Progenitor cell of endocrine pancreas (in vitro differentiated cells): ENCODE data around the gene BBS4. TPM values are rescaled to one million over a fixed set of nuclear protein-coding genes. Genes with fewer than 3 reads are reported as not detected.
"Not testable (repeated sequence)": the region's sequence is repeated elsewhere in the genome, so short reads cannot be mapped to it uniquely, and the experiment has no call there.

Source experiments
- DNase-seq: peaks from one replicate; pipeline ENCODE4 v3.0.0; 2021; ENCODE audit warnings: low spot score; ENCODE audit not compliant: unreplicated experiment
- H3K27ac Mint-ChIP-seq: 2 replicates; pipeline ENCODE4 v1.8.0; 2021; ENCODE audit warnings: mild to moderate bottlenecking, moderate library complexity, mixed read lengths
- H3K27me3 Mint-ChIP-seq: 2 replicates; pipeline ENCODE4 v1.8.0; 2021; ENCODE audit warnings: mixed read lengths
- H3K36me3 Mint-ChIP-seq: 2 replicates; pipeline ENCODE4 v1.8.0; 2022; ENCODE audit warnings: mixed read lengths; ENCODE audit not compliant: insufficient read depth
- H3K4me1 Mint-ChIP-seq: 2 replicates; pipeline ENCODE4 v1.8.0; 2021; ENCODE audit warnings: low read depth, mixed read lengths
- H3K4me3 Mint-ChIP-seq: 2 replicates; pipeline ENCODE4 v1.8.0; 2021; ENCODE audit warnings: low read depth, mild to moderate bottlenecking, moderate library complexity, mixed read lengths
- H3K9me3 Mint-ChIP-seq: 2 replicates; pipeline ENCODE4 v1.8.0; 2021; ENCODE audit warnings: low read depth, mixed read lengths
- long read RNA-seq: library from polyadenylated mRNA; unstranded; transcript quantifications from one replicate; pipeline ENCODE4 v2.0.0, GENCODE V29; 2020
- total RNA-seq: library from RNA; stranded (reverse); gene quantifications from 2 replicates; pipeline ENCODE4 v1.2.1, GENCODE V29; 2021
- TF ChIP-seq, protein P1 (sequence below): fragments of 200-600 bp; sonication (generic); IDR thresholded peaks from one replicate; pipeline ENCODE4 v1.5.0; 2021; ENCODE audit warnings: antibody characterized with exemption, mild to moderate bottlenecking; ENCODE audit not compliant: unreplicated experiment

The BBS4 gene, protein sequence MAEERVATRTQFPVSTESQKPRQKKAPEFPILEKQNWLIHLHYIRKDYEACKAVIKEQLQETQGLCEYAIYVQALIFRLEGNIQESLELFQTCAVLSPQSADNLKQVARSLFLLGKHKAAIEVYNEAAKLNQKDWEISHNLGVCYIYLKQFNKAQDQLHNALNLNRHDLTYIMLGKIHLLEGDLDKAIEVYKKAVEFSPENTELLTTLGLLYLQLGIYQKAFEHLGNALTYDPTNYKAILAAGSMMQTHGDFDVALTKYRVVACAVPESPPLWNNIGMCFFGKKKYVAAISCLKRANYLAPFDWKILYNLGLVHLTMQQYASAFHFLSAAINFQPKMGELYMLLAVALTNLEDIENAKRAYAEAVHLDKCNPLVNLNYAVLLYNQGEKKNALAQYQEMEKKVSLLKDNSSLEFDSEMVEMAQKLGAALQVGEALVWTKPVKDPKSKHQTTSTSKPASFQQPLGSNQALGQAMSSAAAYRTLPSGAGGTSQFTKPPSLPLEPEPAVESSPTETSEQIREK
- total RNA-seq: 33.8 and 35.4 TPM in 2 replicates
- long read RNA-seq, transcript BBS4-204 (16 exons, 1,864 nt): minor isoform, 8 of 161 reads
- long read RNA-seq, transcript BBS4-201 (16 exons, 2,490 nt): major isoform, 86 of 161 reads
- long read RNA-seq, partial matches to known transcripts: 3 of 161 reads
- long read RNA-seq, other reads (novel, unspliced or antisense): 60 of 161 reads

DNA sequence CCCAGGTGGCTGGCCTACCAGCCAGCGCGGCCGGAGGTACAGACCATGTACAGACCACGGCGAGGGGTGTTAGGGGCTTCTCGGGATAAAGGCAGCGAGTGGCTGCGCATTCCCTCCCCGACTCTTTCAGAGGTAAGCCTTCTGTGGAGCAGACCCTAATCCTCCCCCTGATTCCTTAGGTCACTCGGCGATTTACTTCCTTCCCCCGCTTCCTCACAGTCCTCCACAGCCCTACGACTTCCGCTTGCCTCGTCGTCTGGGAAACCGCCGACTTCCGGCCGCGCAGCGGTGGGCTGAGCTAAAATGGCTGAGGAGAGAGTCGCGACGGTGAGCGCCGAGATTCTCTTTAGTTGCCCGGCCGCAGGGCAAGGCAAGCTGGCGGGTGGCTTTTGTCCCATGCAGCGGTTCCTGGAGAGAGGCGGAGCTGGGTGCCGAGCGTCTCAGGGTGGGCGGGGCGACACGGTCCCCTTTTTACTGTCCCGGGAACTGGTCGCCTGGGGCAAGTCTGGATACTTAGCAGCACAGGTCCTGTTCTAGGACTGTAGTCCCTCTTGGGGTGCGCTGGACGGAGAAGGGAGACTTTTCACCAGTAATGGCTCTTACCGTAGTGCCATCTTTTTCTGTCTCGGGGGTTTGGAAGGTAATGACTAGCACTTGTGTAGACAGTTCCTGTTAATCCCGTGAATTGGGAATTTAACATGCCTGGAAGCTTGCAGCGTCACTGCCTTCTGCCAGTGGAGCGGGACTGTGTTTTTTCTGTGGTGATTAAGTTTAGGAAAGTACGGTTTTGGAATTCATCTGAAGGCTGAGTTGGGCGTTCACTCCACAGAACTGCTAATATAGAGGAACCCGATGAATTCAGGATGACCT is at the start of gene BBS4, which contains the start of gene HIGD2B:
Gene BBS4 (plus strand): TSS at position 283 of the 870 bp plus-strand sequence. CDS start 21 bp downstream, at position 304.
Gene HIGD2B (minus strand): TSS at position 258 of the 870 bp plus-strand sequence. CDS start 9,808 bp downstream, outside the sequence.
- TF ChIP-seq, protein P1, sequence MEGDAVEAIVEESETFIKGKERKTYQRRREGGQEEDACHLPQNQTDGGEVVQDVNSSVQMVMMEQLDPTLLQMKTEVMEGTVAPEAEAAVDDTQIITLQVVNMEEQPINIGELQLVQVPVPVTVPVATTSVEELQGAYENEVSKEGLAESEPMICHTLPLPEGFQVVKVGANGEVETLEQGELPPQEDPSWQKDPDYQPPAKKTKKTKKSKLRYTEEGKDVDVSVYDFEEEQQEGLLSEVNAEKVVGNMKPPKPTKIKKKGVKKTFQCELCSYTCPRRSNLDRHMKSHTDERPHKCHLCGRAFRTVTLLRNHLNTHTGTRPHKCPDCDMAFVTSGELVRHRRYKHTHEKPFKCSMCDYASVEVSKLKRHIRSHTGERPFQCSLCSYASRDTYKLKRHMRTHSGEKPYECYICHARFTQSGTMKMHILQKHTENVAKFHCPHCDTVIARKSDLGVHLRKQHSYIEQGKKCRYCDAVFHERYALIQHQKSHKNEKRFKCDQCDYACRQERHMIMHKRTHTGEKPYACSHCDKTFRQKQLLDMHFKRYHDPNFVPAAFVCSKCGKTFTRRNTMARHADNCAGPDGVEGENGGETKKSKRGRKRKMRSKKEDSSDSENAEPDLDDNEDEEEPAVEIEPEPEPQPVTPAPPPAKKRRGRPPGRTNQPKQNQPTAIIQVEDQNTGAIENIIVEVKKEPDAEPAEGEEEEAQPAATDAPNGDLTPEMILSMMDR: peak; percentile 0
- Mint-ChIP-seq H3K27ac (peak within 1 kb of the TSS; percentile 97), H3K9me3 (no peaks in the 10 kb centered on the region), H3K36me3 (no peaks in the 10 kb centered on the region), H3K4me3 (peak within 1 kb of the TSS; percentile 95), H3K27me3 (no peaks in the 10 kb centered on the region), H3K4me1 (peaks cover 8% of the 10 kb centered on the region)
- DNase-seq: peak; percentile 81

DNA sequence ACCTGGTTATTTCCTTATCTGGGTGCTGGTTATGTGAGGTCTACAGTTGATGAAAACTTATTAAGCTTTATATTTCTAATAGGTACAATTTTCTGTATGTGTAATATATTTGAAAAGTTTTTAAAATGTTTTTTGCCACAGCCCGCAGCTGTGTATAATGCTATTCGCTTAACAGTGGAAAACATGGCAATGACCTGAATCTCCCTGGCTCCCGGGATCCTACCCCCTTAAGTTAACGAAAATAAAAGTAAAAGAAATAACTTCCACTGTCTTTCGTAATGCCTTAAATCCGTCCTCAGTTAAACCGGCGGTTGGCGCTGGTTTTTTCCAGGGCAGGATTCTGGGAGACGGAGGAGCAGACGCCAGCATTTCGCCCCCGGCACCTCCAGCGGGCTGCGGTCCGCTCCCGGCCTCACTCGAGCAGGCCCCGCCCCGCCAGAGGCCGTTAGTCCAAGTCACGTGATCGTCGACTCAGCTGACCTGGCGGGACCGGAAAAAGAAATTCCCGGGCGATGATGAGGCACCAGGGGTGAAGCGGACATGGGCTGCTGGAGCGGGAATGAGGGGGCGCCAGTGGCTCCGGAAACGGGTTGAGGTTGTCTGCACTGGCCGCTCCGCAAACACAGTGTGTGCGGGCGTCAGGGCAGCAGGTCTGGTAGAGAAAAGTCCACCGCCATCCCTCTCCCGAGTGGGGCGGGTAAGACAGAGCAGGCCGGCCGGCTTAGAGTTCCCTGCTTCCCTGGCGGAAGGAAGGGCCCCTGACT is 49.3 kb upstream of the BBS4 start:
- not testable (repeated sequence) for H3K4me3 Mint-ChIP-seq, H3K36me3 Mint-ChIP-seq, H3K27ac Mint-ChIP-seq, H3K27me3 Mint-ChIP-seq, H3K4me1 Mint-ChIP-seq, H3K9me3 Mint-ChIP-seq
- peak; percentile 66 for DNase-seq

DNA sequence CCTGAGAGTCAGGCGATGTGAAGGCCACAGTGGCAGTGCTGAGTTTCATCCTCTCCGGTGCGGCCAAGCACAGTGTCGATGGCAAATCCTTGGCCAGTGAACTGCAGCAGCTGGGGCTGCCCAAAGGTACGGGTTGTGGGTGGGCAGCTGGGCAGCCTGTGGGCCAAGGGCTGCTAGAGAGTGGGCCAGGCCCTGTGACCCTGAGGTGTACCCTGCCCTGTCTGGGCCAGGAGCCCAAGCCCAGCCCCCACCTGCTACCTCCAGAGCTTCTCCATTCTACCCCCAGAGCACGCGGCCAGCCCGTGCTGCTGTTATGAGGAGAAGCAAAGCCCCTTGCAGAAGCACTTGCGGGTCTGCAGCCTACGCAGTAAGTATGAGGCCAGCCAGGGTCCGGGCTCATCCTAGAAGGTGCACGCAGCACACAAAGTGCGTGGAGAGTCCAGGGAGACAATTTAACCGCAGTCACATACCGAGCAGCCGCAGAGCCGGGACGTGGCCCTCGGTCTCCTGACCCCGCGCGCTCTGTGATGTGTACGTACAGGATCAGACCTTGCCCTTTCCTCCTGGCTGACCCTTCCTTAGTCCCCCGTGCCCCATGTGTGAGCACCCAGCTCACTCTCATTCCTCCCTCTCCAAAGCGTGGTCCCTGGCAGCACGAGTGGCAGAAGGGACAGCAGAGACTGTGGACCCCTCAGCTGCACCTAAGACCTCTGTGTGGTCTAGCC is 46.1 kb upstream of the BBS4 start:
- H3K9me3 Mint-ChIP-seq, H3K27me3 Mint-ChIP-seq, H3K36me3 Mint-ChIP-seq, DNase-seq, H3K4me1 Mint-ChIP-seq, H3K4me3 Mint-ChIP-seq, H3K27ac Mint-ChIP-seq: not testable (repeated sequence)

DNA sequence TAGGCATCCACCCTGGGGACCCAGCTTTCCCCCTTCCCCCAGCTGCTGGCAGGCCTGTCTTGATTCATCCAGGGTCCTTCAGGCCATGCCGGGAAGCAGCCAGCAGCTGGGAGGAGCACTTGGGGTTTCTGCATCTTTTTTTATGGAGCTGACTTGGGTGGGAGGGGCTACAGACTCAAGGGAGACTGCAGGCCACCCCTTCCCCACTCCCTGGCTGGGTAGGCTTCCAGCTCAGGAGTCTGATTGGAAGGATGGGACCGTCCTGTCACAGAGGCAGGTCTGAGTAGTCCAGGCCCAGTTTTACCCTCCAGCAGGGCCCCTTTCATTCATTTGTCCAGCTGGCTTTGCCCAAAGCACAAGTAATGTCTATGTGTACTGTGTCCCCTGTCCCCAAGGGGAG is 43.7 kb upstream of the BBS4 start:
- not testable (repeated sequence) for H3K4me1 Mint-ChIP-seq, H3K4me3 Mint-ChIP-seq, H3K27me3 Mint-ChIP-seq, H3K36me3 Mint-ChIP-seq, H3K27ac Mint-ChIP-seq, H3K9me3 Mint-ChIP-seq, DNase-seq

DNA sequence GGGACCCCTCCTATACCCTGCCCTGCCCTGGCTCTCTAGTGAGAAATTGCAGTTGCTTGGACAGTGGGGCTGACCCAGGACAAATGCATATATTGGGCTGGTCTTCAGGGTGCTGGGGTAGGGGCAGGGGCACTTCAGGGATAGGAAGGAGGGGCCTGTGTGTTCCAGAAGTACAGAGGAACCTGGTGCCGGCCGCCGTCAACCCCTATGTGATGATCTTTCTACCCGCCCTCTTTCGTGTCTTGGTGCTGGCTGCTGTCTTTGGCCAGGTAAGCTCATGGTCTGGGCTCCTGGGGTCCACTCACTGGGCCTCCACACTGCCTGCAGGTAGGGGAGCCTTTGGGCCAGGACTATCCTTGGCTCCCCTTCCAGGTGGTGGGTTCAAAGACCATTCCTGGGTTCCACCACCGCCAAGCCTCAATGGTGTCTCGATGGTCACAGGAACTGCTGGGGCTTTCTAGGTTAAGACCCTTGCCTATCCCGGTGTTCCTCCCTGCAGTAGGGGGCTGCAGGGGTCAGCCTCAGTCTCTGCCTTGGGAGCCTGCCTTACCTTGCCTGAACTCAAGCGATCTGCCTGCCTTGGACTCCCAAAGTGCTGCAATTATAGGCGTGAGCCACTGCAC is 37.3 kb upstream of the BBS4 start:
- not testable (repeated sequence) for H3K4me1 Mint-ChIP-seq, H3K4me3 Mint-ChIP-seq, H3K9me3 Mint-ChIP-seq, H3K36me3 Mint-ChIP-seq, H3K27ac Mint-ChIP-seq, DNase-seq, H3K27me3 Mint-ChIP-seq

DNA sequence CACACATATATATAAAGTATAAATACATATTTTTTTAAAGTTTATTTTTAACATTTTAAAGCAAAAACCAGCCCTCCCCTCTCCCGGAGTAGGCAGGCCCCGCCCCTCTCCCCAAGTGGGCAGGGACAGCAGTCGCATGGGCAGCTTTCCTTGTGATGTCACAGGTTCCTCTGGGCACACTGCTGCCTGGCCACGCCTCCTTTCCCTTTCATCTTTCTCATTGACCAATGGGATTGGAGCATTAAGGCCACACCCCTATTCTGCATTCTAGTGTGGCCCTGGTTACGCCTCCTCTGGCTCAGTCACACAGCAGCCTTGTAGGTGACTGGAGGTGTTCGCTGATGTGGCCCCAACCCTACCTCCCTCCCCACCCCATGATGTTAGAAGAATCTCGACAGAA is 31.6 kb upstream of the BBS4 start, which contains the start of gene GOLGA6B:
Gene GOLGA6B (plus strand): TSS at position 301 of the 400 bp plus-strand sequence. CDS start 41 bp downstream, at position 342.
- not testable (repeated sequence) for H3K9me3 Mint-ChIP-seq, H3K4me1 Mint-ChIP-seq, DNase-seq, H3K27ac Mint-ChIP-seq, H3K4me3 Mint-ChIP-seq, H3K36me3 Mint-ChIP-seq, H3K27me3 Mint-ChIP-seq

DNA sequence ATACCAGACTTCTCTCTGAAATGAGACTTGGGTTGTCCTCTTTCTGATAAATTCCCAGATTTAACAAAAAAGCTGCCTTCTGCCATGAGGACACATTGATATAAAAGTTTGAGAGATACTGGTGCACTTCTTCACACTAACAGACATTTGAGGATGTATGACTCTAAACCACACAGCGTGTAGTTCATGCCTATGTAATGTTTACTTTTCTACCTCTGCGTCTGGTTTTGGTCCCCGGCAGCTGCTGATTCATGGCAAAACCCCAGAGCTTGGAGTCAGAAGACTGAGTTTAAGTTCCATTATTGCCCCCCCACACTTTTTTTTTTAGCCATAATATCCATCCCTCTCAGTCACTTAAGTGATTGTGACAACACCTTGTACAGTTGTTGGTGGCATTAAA is 30.0 kb upstream of the BBS4 start:
- H3K9me3 Mint-ChIP-seq, H3K4me1 Mint-ChIP-seq, H3K36me3 Mint-ChIP-seq, DNase-seq, H3K4me3 Mint-ChIP-seq, H3K27ac Mint-ChIP-seq, H3K27me3 Mint-ChIP-seq: not testable (repeated sequence)

DNA sequence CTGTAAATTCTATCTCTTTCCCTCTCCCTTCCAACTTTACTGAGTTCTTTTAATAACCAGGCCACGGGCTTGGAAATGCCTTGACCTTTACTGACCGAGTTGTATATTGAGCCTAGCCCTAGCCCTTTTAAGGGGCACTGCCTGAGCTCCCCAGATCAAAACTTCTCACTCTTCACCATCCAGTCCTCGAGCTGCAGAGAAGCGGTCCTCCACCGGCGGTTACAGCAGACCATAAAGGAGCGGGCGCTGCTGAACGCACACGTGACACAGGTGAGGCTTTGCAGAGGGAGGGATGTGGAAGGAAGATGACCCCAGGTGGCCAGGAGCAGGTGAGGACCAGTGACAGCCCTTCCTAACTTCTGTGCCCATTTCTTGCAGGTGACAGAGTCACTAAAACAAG is 24.9 kb upstream of the BBS4 start:
- not testable (repeated sequence) for H3K4me1 Mint-ChIP-seq, H3K9me3 Mint-ChIP-seq, H3K27ac Mint-ChIP-seq, H3K4me3 Mint-ChIP-seq, DNase-seq, H3K36me3 Mint-ChIP-seq, H3K27me3 Mint-ChIP-seq

DNA sequence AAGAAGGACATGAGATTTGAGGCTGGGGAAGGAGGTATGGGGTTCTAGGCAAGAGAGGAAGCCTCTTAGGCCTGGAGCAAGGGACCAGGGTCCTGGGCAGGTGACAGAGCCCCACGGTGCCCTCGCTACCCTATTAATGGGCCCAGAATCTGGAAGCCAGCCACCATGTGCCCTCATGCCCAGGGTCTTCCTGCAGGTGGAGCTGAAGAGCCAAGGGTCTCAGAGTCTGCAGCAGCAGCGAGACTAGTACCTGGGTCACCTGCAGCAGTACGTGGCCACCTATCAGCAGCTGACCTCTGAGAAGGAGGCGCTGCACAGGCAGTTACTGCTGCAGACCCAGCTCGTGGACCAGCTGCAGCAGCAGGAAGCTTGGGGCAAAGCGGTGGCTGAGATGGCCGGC is 22.1 kb upstream of the BBS4 start:
- H3K4me1 Mint-ChIP-seq, H3K27me3 Mint-ChIP-seq, H3K9me3 Mint-ChIP-seq, H3K36me3 Mint-ChIP-seq, DNase-seq, H3K4me3 Mint-ChIP-seq, H3K27ac Mint-ChIP-seq: not testable (repeated sequence)

DNA sequence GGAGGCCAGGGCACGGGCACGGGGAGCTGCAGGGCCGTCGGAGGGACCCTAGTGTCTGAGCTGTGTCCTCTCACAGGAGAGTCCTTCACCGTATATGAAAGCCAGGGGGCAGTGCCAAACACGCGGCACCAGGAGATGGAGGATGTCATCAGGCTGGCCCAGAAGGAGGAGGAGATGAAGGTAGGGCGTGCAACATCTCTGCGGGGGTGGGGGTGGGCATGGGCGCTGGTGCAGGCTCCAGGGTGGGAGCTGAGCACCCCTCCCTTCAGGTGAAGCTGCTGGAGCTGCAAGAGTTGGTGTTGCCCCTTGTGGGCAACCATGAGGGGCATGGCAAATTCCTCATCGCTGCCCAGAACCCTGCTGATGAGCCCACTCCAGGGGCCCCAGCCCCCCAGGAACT is 20.3 kb upstream of the BBS4 start:
- H3K27me3 Mint-ChIP-seq, H3K4me1 Mint-ChIP-seq, H3K9me3 Mint-ChIP-seq, H3K4me3 Mint-ChIP-seq, DNase-seq, H3K36me3 Mint-ChIP-seq, H3K27ac Mint-ChIP-seq: not testable (repeated sequence)
